ENCODE data around the gene KDM6A.
"Not testable (repeated sequence)": the region's sequence is repeated elsewhere in the genome, so short reads cannot be mapped to it uniquely, and the experiment has no call there.

The KDM6A gene

GRCh38 chrX:44906041-44906440, 33.1 kb downstream of the KDM6A start:
- peaks cover 16% of the 10 kb centered on the region; the same call in 1 of the 2 replicates for H3K4me1 ChIP-seq (ENCODE audit: insufficient read depth, low read length)
- H3K9me3 ChIP-seq (ENCODE audit: insufficient read depth, low read depth, low read length), result no peaks in the 10 kb centered on the region
- no peaks in the 10 kb centered on the region for H3K36me3 ChIP-seq (ENCODE audit: insufficient read depth, low read length)
- H3K27me3 ChIP-seq (ENCODE audit: insufficient read depth, low read length), result no peaks in the 10 kb centered on the region
- no peak overlapping the region for H3K4me3 ChIP-seq (ENCODE audit: low read length)
- no peak overlapping the region for H3K9ac ChIP-seq (ENCODE audit: low read depth, low read length)
- H3K27ac ChIP-seq (ENCODE audit: low read depth, low read length), result no peak overlapping the region
- 98% methylated on average over 3 of the region's 3 CpGs for WGBS

GRCh38 chrX:44906542-44906941, 33.6 kb downstream of the KDM6A start:
- Histone ChIP-seq H3K9me3 (ENCODE audit: insufficient read depth, low read depth, low read length) (no peaks in the 10 kb centered on the region), H3K27me3 (ENCODE audit: insufficient read depth, low read length) (no peaks in the 10 kb centered on the region), H3K4me1 (ENCODE audit: insufficient read depth, low read length) (peaks cover 16% of the 10 kb centered on the region; the same call in 1 of the 2 replicates), H3K4me3 (ENCODE audit: low read length) (no peak overlapping the region), H3K36me3 (ENCODE audit: insufficient read depth, low read length) (no peaks in the 10 kb centered on the region), H3K9ac (ENCODE audit: low read depth, low read length) (no peak overlapping the region), H3K27ac (ENCODE audit: low read depth, low read length) (no peak overlapping the region)
- 96% methylated on average over 6 of the region's 6 CpGs for WGBS

DNA sequence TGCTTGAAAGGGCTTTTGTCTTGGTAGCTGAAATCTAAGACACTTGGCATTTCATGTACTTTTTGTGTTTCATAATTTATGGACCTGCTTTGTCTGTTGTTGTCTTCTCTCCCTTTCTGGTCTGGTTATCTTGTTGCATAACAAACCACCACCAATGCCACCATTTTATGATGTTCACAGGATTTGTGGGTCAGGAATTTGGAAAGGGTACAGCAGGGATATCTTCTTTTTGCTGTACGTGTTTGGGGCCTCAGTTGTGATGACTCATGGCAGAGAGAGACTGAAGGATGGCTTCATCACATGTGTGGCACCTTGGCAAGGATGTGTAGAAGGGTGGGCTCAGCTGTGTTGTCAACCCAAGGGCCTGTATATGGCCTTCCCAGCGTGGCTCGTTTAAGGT, 35.2 kb downstream of the KDM6A start:
- Histone ChIP-seq H3K9me3 (ENCODE audit: insufficient read depth, low read depth, low read length) (no peaks in the 10 kb centered on the region), H3K27me3 (ENCODE audit: insufficient read depth, low read length) (no peaks in the 10 kb centered on the region), H3K4me3 (ENCODE audit: low read length) (no peak overlapping the region), H3K4me1 (ENCODE audit: insufficient read depth, low read length) (peaks cover 16% of the 10 kb centered on the region; the same call in 1 of the 2 replicates), H3K9ac (ENCODE audit: low read depth, low read length) (no peak overlapping the region), H3K36me3 (ENCODE audit: insufficient read depth, low read length) (no peaks in the 10 kb centered on the region), H3K27ac (ENCODE audit: low read depth, low read length) (no peak overlapping the region)
- WGBS, result 91% methylated on average over 3 of the region's 3 CpGs

DNA sequence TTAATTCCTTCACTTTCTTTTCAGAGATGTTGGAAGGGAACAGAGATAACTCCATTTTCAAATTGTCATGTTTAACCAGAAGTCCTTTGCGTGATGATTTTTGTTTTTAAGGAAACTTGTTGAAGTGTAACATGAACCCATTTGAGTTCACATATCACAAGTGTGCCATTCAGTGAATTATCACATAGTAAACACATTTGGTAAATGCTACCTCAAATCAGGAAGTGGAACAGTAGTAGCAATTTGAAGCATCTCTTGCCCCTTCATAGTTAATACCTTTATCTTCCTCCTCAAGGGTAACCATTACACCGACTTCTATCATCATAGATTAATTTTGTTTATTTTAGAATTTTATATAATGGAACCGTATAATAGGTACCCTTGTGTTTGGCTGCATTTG, 35.8 kb downstream of the KDM6A start:
- Histone ChIP-seq H3K9ac (ENCODE audit: low read depth, low read length) (no peak overlapping the region), H3K4me1 (ENCODE audit: insufficient read depth, low read length) (peaks cover 14% of the 10 kb centered on the region; the same call in 1 of the 2 replicates), H3K4me3 (ENCODE audit: low read length) (no peak overlapping the region), H3K27ac (ENCODE audit: low read depth, low read length) (no peak overlapping the region), H3K9me3 (ENCODE audit: insufficient read depth, low read depth, low read length) (no peaks in the 10 kb centered on the region), H3K36me3 (ENCODE audit: insufficient read depth, low read length) (no peaks in the 10 kb centered on the region), H3K27me3 (ENCODE audit: insufficient read depth, low read length) (no peaks in the 10 kb centered on the region)
- no CpG with 5 or more reads among the region's 3 CpGs for WGBS

- not testable (repeated sequence) for H3K27me3 ChIP-seq (ENCODE audit: insufficient read depth, low read length); H3K9me3 ChIP-seq (ENCODE audit: insufficient read depth, low read depth, low read length); H3K4me1 ChIP-seq (ENCODE audit: insufficient read depth, low read length); H3K4me3 ChIP-seq (ENCODE audit: low read length); H3K36me3 ChIP-seq (ENCODE audit: insufficient read depth, low read length); H3K27ac ChIP-seq (ENCODE audit: low read depth, low read length); H3K9ac ChIP-seq (ENCODE audit: low read depth, low read length)
- WGBS, result 100% methylated on average over 1 of the region's 4 CpGs
These were observed 37.5 kb downstream of the KDM6A start for GRCh38 chrX:44910508-44910907.

DNA sequence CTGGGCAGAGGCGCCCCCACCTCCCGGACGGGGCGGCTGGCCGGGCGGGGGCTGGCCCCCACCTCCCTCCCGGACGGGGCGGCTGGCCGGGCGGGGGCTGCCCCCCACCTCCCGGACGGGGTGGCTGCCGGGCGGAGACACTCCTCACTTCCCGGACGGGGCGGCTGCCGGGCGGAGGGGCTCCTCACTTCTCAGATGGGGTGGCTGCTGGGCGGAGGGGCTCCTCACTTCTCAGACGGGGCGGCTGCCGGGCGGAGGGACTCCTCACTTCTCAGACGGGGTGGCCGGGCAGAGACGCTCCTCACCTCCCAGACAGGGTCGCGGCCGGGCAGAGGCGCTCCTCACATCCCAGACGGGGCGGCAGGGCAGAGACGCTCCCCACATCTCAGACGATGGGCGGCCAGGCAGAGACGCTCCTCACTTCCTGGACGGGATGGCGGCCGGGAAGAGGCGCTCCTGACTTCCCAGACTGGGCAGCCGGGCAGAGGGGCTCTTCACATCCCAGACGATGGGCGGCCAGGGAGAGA, 38.1 kb downstream of the KDM6A start:
- 94% methylated on average over 32 of the region's 45 CpGs for WGBS

DNA sequence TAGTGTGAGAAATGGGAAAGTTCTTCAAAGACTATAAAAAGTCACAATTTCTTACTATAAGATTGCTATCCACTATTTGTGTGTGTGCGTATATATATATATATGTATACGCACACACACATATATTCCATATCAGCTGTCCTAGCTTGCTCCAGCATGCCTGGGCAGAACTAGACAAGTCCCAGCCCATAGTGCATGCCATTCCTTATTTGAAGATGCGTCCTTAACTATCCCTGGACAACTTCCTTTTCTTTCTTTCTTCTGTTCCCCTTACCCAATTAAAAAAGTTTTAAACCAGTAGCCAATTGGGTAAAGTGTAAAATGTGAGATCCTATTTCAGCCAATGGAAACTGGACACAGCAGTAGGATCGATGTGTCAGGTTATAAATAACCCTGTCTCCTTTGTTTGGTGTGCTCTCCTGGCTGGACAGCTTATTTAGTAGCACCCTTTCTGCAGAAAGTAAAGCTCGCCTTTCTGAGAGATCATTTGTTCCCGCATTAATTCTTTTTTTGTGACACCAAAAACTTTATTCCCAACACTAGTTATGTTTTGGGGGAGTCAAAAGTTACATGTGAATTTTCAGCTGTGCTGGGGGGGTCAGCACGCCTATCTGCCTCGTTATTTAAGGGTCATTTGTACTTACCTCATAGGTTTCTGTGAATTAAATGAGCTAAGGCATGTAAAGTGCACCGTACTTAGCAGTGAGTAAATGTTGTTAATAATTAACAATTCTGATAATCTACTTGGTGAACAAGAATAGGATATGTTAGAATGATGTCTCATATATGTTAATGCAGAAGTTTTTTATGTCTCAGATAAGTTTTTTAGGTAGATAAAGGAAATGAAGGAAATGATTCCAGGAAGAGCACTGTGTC, 40.9 kb downstream of the KDM6A start:
- no peak overlapping the region for H3K4me3 ChIP-seq (ENCODE audit: low read length)
- no peaks in the 10 kb centered on the region for H3K4me1 ChIP-seq (ENCODE audit: insufficient read depth, low read length)
- H3K36me3 ChIP-seq (ENCODE audit: insufficient read depth, low read length), result no peaks in the 10 kb centered on the region
- no peak overlapping the region for H3K9ac ChIP-seq (ENCODE audit: low read depth, low read length)
- no peak overlapping the region for H3K27ac ChIP-seq (ENCODE audit: low read depth, low read length)
- 92% methylated on average over 8 of the region's 9 CpGs for WGBS
- H3K9me3 ChIP-seq (ENCODE audit: insufficient read depth, low read depth, low read length), result no peaks in the 10 kb centered on the region
- no peaks in the 10 kb centered on the region for H3K27me3 ChIP-seq (ENCODE audit: insufficient read depth, low read length)

More for the DNA sequence above, 38.1 kb downstream of the KDM6A start:
- not testable (repeated sequence) for H3K27me3 ChIP-seq (ENCODE audit: insufficient read depth, low read length); H3K4me3 ChIP-seq (ENCODE audit: low read length); H3K4me1 ChIP-seq (ENCODE audit: insufficient read depth, low read length); H3K27ac ChIP-seq (ENCODE audit: low read depth, low read length); H3K9ac ChIP-seq (ENCODE audit: low read depth, low read length); H3K36me3 ChIP-seq (ENCODE audit: insufficient read depth, low read length); H3K9me3 ChIP-seq (ENCODE audit: insufficient read depth, low read depth, low read length)

- no peak overlapping the region for H3K27ac ChIP-seq (ENCODE audit: low read depth, low read length)
- H3K9me3 ChIP-seq (ENCODE audit: insufficient read depth, low read depth, low read length), result no peaks in the 10 kb centered on the region
- no peaks in the 10 kb centered on the region for H3K27me3 ChIP-seq (ENCODE audit: insufficient read depth, low read length)
- no peak overlapping the region for H3K9ac ChIP-seq (ENCODE audit: low read depth, low read length)
- H3K4me1 ChIP-seq (ENCODE audit: insufficient read depth, low read length), result no peaks in the 10 kb centered on the region
- no peaks in the 10 kb centered on the region for H3K36me3 ChIP-seq (ENCODE audit: insufficient read depth, low read length)
- no peak overlapping the region for H3K4me3 ChIP-seq (ENCODE audit: low read length)
- WGBS, result 100% methylated on average over 2 of the region's 2 CpGs
These were observed 41.7 kb downstream of the KDM6A start for GRCh38 chrX:44914532-44915198.

GRCh38 chrX:44915361-44915868, 42.4 kb downstream of the KDM6A start:
- 94% methylated on average over 8 of the region's 8 CpGs for WGBS
- Histone ChIP-seq H3K27me3 (ENCODE audit: insufficient read depth, low read length) (no peaks in the 10 kb centered on the region), H3K36me3 (ENCODE audit: insufficient read depth, low read length) (no peaks in the 10 kb centered on the region)

GRCh38 chrX:44918722-44919121, 45.7 kb downstream of the KDM6A start:
- no CpG with 5 or more reads among the region's 1 CpG for WGBS
- Histone ChIP-seq H3K36me3 (ENCODE audit: insufficient read depth, low read length) (no peaks in the 10 kb centered on the region), H3K9ac (ENCODE audit: low read depth, low read length) (no peak overlapping the region), H3K4me3 (ENCODE audit: low read length) (no peak overlapping the region), H3K9me3 (ENCODE audit: insufficient read depth, low read depth, low read length) (no peaks in the 10 kb centered on the region), H3K27me3 (ENCODE audit: insufficient read depth, low read length) (no peaks in the 10 kb centered on the region), H3K4me1 (ENCODE audit: insufficient read depth, low read length) (no peaks in the 10 kb centered on the region), H3K27ac (ENCODE audit: low read depth, low read length) (no peak overlapping the region)

More at GRCh38 chrX:44915361-44915868, 42.4 kb downstream of the KDM6A start:
- H3K9ac ChIP-seq (ENCODE audit: low read depth, low read length), result no peak overlapping the region
- H3K9me3 ChIP-seq (ENCODE audit: insufficient read depth, low read depth, low read length), result no peaks in the 10 kb centered on the region
- no peak overlapping the region for H3K27ac ChIP-seq (ENCODE audit: low read depth, low read length)
- H3K4me1 ChIP-seq (ENCODE audit: insufficient read depth, low read length), result no peaks in the 10 kb centered on the region
- H3K4me3 ChIP-seq (ENCODE audit: low read length), result no peak overlapping the region

DNA sequence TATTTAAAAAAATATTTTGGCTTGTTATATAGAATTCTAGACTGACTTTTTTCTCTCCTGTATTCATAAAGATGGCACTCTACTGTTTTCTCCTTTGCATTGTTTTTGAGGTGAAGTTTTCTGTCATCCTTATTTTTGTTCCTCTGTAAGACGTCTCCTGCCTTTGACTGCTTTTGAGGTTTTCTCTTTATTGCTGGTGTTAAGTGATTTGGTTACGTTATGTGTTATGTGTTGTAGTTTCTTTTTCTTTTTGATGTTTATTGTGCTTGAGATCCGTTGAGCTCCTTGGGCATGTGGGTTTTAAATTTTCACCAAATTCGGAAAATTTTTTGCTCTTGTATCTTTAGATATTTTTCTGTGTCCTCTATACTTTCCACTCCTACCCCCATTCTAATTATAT, 50.0 kb downstream of the KDM6A start:
- Histone ChIP-seq H3K27ac (ENCODE audit: low read depth, low read length) (no peak overlapping the region), H3K36me3 (ENCODE audit: insufficient read depth, low read length) (no peaks in the 10 kb centered on the region), H3K9ac (ENCODE audit: low read depth, low read length) (no peak overlapping the region), H3K4me1 (ENCODE audit: insufficient read depth, low read length) (no peaks in the 10 kb centered on the region), H3K9me3 (ENCODE audit: insufficient read depth, low read depth, low read length) (no peaks in the 10 kb centered on the region), H3K4me3 (ENCODE audit: low read length) (no peak overlapping the region), H3K27me3 (ENCODE audit: insufficient read depth, low read length) (no peaks in the 10 kb centered on the region)
- WGBS, result 93% methylated on average over 2 of the region's 4 CpGs
